ENCODE results near the gene CTSE.
"Not testable (repeated sequence)": the region's sequence is repeated elsewhere in the genome, so short reads cannot be mapped to it uniquely, and the experiment has no call there.

Gene CTSE

GRCh38 chr1:206023695-206024094, at the start of gene CTSE:
Gene CTSE, minus strand, starts transcription at chr1:206023895. Its CDS starts 104 bp downstream, at chr1:206023791.
- no peak for DNase-seq

GRCh38 chr1:206070627-206071304, 47.1 kb upstream of the CTSE start:
- DNase-seq, result no peak

DNA sequence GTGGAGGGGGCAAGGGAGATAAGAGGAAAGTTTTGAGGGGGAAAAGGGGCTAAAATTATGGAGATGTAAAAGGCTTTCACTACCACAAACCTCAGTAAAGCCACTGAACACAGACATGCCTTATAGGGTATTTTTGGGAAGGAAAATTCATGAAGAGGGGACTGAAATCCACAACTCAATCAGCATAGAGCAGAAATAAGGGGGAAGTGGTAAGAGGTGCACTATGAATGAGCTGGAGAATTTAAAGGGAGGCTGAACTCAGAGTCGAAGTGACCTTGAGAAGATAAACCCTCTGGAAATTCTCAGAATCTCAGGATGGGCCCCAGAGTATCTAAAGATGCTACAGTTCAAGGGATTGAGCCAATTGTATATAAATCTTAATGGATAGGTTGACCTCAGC, 44.6 kb upstream of the CTSE start:
- DNase-seq, result no peak

DNA sequence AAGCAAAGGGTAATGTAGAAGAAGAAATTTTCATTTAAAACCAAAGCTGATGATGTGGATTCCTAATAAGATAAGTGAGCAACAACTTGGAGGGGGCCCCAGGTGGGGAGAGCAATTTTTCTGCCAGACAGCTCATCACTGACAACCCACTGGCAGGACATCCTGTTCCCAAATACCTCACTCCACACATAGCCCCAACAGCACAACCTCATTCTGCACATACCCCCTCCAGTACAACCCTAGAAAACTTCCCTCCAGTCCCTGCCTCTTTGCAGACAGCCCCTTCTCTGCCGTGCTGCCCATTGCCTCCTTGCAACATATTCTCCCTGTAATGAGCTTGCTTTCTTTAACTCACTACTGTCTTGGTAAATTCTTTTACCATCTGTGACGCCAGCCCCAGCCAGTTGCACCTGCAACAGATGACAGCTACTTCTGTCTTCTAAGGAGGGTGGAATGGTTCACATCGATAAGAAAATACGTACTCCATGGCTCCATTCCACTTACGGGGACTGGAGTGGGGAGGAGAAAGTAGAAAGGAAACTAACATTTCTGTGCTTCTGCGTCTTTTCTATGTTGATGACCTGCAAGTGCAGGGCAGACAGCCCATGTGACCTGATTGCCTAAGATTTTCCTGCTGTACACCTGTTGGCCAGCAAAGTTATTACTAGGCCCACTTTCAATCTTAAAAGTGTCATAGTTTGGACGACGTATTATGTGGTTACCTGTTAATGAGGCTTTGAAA, 44.0 kb upstream of the CTSE start:
- no peak for DNase-seq

DNA sequence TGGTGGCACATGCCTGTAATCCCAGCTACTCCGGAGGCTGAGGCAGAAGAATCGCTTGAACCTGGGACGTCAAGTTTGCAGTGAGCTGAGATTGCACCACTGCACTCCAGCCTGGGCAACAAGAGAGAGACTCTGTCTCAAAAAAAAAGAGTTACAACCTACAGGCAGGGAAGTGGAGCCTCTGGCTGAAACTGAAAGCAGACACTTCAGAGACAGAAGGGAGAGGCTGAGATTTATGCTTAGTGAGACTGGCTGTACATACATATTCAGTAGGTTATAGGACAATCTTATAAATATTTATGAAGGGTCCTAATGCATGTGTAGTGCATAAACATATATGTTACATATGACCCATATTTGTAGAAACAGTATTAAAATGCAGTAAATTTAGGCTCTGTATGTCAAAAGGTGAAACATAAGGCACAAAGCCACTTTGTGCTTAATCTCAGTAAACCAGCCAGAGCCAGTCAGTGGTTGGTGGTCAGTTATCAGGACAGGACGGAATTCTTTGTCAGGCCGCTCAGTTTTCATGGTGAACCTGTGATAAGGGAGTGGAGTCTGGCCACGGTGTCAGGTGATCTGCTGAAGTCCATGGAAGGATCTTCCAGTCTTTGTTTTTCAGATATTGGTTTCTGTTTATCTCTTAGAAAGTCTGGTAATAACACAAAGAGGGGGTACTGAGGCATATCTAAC, 42.9 kb upstream of the CTSE start:
- no peak for DNase-seq

- DNase-seq, result no peak
Observed at GRCh38 chr1:206065547-206066145, 42.0 kb upstream of the CTSE start.

DNA sequence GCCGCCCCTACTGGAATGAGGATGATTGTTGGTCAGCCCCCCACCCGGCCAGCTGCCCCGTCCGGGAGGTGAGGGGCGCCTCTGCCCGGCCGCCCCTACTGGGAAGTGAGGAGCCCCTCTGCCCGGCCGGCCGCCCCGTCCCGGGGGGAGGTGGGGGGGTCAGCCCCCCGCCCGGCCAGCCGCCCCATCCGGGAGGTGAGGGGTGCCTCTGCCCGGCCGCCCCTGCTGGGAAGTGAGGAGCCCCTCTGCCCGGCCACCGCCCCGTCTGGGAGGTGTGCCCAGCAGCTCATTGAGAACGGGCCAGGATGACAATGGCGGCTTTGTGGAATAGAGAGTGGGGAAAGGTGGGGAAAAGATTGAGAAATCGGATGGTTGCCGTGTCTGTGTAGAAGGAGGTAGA, 40.8 kb upstream of the CTSE start:
- not testable (repeated sequence) for DNase-seq

DNA sequence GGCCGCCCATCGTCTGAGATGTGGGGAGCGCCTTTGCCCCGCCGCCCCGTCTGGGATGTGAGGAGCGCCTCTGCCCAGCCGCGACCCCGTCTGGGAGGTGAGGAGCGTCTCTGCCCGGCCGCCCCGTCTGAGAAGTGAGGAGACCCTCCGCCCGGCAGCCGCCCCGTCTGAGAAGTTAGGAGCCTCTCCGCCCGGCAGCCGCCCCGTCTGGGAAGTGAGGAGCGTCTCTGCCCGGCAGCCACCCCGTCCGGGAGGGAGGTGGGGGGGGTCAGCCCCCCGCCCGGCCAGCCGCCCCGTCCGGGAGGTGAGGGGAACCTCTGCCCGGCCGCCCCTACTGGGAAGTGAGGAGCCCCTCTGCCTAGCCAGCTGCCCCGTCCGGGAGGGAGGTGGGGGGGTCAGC, 40.3 kb upstream of the CTSE start:
- DNase-seq, result not testable (repeated sequence)

DNA sequence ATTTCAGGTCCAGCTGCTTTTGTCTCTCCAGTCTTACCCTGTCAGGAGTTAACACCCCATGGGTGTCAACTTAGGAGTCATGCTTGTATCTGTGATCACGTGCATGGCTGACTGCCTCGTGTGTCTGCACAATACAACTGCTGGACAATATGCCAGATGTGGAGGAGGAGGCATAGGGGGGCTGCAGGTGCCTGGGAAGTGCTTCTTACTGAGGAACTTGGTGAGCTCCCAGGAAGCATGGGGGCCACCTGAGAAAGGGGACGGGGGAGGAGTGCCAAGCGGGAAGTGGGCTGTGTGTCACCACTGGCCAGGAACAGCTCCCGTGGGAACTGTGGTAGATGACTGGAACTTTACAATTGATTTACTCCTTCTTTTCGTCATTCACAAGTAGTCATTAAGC, 38.8 kb upstream of the CTSE start:
- DNase-seq, result no peak

GRCh38 chr1:206060844-206061243, 37.1 kb upstream of the CTSE start:
- no peak for DNase-seq

DNA sequence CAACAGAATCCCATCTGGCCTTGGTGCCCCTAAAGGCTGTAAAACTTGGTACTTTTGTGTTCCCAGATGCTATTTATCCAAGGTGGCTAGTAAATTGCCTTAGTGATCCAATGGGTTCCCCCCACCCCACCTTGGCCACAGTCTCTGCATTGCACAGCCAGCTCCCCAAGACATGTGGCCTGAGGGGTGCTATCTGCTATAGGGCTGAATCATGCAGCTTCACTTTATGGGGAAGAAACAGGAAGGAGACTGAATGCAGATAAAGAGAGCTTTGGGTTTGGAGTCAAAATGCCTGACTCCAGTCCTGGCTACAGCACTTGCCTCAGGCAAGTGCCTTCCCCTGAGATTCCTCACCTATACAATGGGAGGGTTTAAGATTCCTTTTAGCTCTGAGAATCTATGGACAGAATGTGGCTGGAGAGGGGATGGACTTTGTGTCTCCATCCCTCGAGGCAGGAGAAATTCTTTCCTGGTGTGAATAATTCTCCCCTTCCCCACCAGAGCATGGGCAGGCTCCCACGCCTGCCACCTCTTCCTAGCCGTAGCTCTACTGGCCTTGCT, 35.7 kb upstream of the CTSE start:
- no peak for DNase-seq

DNA sequence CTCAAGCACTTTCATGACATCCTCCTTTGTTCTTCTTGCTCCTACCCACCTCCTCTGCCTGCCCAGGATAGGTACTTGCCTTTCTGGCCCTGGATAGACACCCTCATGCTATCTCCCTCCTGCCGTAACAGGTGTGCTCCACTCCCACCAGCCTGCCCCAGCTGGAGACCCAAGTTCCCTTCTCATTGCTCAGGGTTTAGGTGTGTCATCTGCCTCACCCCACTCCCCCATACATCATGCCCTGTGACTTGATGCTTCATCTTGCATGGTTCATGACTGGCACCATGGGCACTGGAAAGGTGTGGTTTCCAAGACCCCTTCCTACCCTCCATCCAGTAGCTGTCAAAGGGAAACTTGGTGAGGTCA, 35.2 kb upstream of the CTSE start:
- no peak for DNase-seq

DNA sequence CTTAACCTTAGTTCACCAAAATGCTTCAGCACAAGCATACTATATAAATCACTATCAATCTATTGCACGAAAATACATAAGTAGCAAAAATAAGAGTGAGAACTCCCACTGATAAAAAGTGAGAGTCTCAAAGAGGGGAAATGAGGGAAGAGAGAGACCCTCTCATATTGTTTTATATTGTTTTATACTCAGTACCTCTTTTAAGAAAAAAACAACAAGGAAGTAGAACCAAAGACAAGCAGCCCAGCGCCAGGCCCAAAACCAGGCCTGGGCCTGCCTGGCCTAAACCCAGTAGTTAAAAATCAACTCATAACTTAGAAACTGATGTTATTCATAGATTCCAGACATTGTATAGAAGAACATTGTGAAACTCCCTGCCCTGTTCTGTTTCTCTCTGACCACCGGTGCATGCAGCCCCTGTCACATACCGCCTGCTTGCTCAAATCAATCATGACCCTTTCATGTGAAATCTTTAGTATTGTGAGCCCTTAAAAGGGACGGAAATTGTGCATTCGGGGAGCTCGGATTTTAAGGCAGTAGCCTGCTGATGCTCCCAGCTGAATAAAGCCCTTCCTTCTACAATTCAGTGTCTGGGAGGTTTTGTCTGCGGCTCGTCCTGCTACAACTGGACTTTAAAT, 34.7 kb upstream of the CTSE start:
- DNase-seq, result not testable (repeated sequence)

GRCh38 chr1:206055639-206056323, 32.1 kb upstream of the CTSE start:
- not testable (repeated sequence) for DNase-seq

DNA sequence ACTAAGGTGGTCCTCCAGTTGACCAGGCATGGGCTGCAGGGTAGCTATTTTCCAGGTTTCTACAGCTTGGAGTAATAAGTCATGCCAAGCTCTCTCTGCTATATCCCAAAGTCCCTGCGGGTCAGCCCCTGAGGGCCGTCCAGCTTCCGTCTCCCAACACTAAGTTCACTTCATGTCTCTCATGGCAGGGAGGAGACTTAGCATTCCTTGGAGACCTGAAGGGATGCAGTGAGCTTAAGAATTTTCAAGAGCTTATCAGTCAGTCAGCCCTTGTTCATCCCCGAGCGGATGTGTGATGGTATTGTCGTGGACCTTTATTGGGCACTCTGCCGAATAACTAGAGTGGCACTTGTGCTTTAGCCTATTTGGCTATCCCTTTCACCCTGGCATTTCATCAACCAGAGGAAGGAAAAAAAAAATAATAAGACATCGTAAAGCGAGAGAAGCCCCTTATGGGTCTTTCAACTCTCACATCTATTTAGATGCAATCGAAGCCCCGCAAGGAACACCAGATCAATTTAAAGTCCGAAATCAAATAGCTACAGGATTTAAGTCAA, 31.5 kb upstream of the CTSE start:
- DNase-seq, result not testable (repeated sequence)

DNA sequence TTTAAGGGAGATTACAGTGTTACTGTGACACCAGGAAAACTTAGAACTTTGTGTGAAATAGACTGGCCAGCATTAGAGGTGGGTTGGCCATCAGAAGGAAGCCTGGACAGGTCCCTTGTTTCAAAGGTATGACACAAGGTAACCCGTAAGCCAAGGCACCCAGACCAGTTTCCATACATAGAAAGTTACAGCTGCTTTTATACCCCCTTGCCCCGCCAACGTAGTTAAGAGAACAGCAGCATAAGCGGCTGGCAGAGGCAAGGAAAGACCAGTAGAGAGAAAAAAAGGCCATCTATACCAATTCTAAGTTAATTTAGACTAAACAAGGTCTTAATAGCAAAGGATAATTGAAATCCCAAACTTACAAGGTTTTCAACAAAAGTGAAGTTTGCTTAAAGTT, 29.9 kb upstream of the CTSE start:
- DNase-seq, result not testable (repeated sequence)

DNA sequence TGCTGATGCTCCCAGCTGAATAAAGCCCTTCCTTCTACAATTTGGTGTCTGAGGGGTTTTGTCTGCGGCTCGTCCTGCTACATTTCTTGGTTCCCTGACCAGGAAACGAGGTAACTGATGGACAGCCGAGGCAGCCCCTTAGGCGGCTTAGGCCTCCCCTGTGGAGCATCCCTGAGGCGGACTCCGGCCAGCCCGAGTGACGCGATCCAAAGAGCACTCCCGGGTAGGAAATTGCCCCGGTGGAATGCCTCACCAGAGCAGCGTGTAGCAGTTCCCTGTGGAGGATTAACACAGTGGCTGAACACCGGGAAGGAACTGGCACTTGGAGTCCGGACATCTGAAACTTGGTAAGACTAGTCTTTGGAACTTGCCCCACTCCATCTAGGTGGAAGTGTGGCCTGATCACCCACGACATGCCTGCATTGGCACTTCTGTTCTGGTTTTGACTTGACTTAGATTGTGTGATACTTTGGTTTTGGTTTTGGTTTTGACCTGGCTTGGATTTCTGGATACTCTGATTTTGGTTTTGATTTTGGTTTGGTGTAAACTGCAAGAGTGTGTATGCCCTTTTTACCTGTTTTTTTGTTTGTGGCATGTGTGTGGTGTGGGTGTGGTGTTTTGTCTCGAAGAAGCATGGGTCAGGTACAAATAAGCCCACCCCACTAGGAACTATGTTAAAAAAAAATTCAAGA, 29.4 kb upstream of the CTSE start, which contains the start of gene RHEX:
Gene RHEX, plus strand, starts transcription at position 255 of the 692 bp plus-strand sequence. CDS start 44,656 bp downstream, outside the sequence.
- peak in 1 of 2 experiments; percentile 16 for DNase-seq

DNA sequence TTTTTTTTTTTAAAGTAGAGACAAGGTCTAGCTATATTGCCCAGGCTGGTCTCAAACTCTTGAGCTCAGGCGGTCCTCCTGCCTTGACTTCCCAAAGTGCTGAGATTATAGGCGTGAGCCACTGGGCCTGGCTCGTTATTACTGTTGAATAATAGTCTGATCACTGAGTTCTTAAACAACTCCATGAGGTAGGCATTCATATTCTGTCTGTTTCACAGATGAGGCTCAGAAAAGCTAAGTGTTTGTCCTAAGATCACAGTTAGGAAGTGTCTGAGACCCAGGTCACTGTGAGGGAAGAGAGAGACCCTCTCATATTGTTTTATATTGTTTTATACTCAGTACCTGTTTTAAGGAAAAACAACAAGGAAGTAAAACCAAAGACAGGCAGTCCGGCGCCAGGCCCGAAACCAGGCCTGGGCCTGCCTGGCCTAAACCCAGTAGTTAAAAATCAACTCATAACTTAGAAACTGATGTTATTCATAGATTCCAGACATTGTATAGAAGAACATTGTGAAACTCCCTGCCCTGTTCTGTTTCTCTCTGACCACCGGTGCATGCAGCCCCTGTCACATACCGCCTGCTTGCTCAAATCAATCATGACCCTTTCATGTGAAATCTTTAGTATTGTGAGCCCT, 28.7 kb upstream of the CTSE start:
- not testable (repeated sequence) for DNase-seq

GRCh38 chr1:206050655-206051235, 27.1 kb upstream of the CTSE start:
- peak; percentile 44 to 59 for DNase-seq
